Suprapubic skin (tissue), 3 donors: ENCODE measurements around the gene RCOR3.

Source experiments
- CTCF ChIP-seq, 2 donors: fragments of 200-600 bp in 1 of 2; fragments of 450-650 bp in 1 of 2; sonication (generic) in 1 of 2; IDR thresholded peaks; one replicate each; pipeline ENCODE4 v1.5.1; 2016 to 2019; ENCODE audit warnings: antibody characterized with exemption in 2 of 2, mild to moderate bottlenecking in 1 of 2, moderate library complexity in 1 of 2
- POLR2AphosphoS5 ChIP-seq, 3 donors: sonication (generic); formaldehyde crosslinking; IDR thresholded peaks; one replicate each; pipeline ENCODE4 v1.6.1; 2017; ENCODE audit warnings: antibody characterized with exemption in 3 of 3

DNA sequence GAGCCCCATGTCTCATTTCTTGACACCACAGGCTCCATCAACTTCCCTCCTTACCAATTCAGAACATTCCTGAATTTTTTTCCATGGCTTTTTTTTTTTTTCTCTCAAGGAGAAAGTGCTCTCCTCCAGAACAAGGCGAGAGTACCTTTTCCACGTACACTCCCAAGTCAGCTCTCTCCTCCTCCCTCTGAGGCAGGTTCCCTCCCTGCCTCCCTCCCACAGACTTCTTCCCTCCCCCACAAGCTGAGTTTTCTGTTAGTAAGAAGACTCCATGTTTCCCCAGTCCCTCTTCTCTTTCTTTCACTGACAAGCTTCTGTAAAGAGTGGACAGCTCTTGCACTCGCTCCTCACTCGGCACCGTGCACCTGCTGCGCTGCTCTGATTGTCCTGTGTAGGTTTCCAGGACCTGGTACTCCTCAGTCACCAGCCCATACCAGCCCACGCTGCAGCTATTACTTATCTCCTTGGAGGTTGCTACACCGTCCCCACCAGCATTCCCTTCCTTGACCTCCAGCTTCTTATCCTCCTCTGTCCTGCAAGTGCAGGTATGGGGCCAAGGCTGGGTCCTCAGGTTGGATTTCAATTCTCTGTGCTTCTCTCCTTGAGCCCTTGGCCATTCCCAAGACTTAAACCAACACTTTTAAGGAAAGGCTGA is 71.2 kb downstream of the RCOR3 start:
- TF ChIP-seq CTCF (IDR thresholded peaks at IDR 0.05) = no peak
- no peak for TF ChIP-seq POLR2AphosphoS5 (IDR thresholded peaks at IDR 0.05)
